GM12864 (cell line): Measurements from ENCODE around the gene CLDN4.
"Not testable (repeated sequence)": the region's sequence is repeated elsewhere in the genome, so short reads cannot be mapped to it uniquely, and the experiment has no call there.

Experiments
- DNase-seq: peaks from one replicate; pipeline ENCODE4 v3.0.0-alpha.2; 2011; ENCODE audit warnings: low read depth
- H3K4me3 ChIP-seq: 2 replicates; pipeline ENCODE4 v1.5.1; 2011; ENCODE audit warnings: mild to moderate bottlenecking, low read depth, low read length, control low read depth
- CTCF ChIP-seq: IDR thresholded peaks from 2 replicates; pipeline ENCODE4 v1.5.1; 2011; ENCODE audit warnings: low read depth, mild to moderate bottlenecking, moderate library complexity, low read length, control low read depth, inconsistent platforms; ENCODE audit errors: missing control alignments

CLDN4 gene

GRCh38 chr7:73839743-73840714, 9.2 kb downstream of the CLDN4 start:
- H3K4me3 ChIP-seq: no peak overlapping the region
- DNase-seq: no peak
- peak; percentile 36 for TF ChIP-seq CTCF

- DNase-seq: no peak
- TF ChIP-seq CTCF: no peak
- no peak overlapping the region for H3K4me3 ChIP-seq
Measured at GRCh38 chr7:73840715-73841379, 10.1 kb downstream of the CLDN4 start.

GRCh38 chr7:73841689-73842066, 10.9 kb downstream of the CLDN4 start:
- peak overlapping the region; percentile 54; the same call in 1 of the 2 replicates for H3K4me3 ChIP-seq
- no peak for DNase-seq
- TF ChIP-seq CTCF: no peak

- peak within 1 kb of the TSS; percentile 71 for H3K4me3 ChIP-seq
- peak; percentile 75 for DNase-seq
- no peak for TF ChIP-seq CTCF
Measured at GRCh38 chr7:73842067-73842976, 11.5 kb downstream of the CLDN4 start, which contains the start of gene METTL27. Gene METTL27 (minus strand): TSS chr7:73842516. CDS start chr7:73842140, 376 bp downstream.

- no peak for TF ChIP-seq CTCF
- DNase-seq: no peak
- no peak overlapping the region for H3K4me3 ChIP-seq
Measured at GRCh38 chr7:73844131-73844547, 13.3 kb downstream of the CLDN4 start.

GRCh38 chr7:73844848-73845460, 14.2 kb downstream of the CLDN4 start:
- H3K4me3 ChIP-seq: no peak overlapping the region
- DNase-seq: no peak
- no peak for TF ChIP-seq CTCF

GRCh38 chr7:73845701-73846195, 15.0 kb downstream of the CLDN4 start:
- peak; percentile 76 for DNase-seq
- H3K4me3 ChIP-seq: not testable (repeated sequence)
